Stimulated activated CD4-positive, alpha-beta T cell treated with anti-CD3 and anti-CD28 coated beads, Interleukin-4, amount 100 ng/mL, for 48 hours (primary cell): ENCODE data around the gene DGKG.

Experiments
- DNase-seq, 2 donors: peaks; one replicate each; pipeline ENCODE4 v3.0.0-alpha.2; 2020; ENCODE audit warnings: low read depth in 2 of 2

DGKG gene

DNA sequence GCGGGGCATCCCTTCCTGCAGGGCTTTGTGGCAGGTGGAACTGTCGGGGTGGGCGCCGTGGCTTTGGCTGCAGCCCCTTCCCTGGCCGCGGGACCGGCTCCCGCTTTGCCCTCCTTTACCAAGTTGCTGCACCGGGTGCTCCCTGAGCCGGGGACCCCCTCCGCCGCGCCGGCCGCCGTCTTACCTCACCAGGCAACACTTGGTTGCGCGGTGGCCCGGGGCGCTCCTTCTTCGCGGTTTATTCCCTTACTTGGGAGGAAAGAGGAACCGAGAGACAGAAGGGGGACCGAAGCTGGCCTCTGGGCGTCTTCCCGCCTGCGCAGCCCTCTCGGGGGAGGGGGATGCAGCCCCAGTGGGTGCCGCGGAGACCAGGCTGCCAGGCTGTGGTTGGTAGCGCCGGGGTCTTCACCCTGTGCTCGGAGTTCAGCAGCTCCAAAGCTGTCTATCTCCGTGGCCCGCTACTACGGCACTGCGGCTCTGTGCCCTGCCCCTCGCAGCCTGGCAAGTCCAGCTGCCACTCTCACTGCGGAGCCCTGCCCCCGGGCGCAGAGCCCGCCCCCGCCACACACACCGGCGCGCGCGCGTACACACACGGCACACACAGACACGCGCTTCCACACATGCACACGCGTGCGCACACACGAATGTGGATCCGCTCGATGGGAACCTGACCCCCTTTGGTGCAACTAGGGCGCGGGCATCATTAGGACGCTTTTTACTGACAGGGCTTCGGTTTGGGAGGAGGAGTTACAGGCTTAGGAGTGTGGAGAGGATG, at the start of gene DGKG:
Gene DGKG (minus strand): TSS at position 473 of the 775 bp plus-strand sequence. CDS start 41,775 bp downstream, outside the sequence.
- DNase-seq = peak; percentile 10 to 14

DNA sequence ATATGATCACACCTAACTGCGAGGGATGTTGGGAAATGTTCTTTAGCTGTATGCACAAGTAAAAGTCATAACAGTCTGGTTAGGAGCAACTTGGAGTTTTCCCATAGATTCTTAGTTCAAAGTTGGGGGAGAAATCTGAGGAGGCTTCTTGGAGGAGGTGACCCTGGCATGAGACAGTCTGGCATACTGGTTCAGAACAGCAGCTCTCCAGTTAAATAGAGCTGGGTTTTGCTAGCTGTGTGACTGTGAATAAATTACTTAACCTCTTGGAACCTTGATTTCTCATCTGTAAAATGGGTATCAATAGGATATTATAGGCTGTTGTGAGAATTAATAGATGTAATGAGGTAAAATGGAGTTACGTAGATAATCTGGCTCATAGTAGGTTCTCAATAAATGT, 49.1 kb upstream of the DGKG start:
- DNase-seq = no peak

DNA sequence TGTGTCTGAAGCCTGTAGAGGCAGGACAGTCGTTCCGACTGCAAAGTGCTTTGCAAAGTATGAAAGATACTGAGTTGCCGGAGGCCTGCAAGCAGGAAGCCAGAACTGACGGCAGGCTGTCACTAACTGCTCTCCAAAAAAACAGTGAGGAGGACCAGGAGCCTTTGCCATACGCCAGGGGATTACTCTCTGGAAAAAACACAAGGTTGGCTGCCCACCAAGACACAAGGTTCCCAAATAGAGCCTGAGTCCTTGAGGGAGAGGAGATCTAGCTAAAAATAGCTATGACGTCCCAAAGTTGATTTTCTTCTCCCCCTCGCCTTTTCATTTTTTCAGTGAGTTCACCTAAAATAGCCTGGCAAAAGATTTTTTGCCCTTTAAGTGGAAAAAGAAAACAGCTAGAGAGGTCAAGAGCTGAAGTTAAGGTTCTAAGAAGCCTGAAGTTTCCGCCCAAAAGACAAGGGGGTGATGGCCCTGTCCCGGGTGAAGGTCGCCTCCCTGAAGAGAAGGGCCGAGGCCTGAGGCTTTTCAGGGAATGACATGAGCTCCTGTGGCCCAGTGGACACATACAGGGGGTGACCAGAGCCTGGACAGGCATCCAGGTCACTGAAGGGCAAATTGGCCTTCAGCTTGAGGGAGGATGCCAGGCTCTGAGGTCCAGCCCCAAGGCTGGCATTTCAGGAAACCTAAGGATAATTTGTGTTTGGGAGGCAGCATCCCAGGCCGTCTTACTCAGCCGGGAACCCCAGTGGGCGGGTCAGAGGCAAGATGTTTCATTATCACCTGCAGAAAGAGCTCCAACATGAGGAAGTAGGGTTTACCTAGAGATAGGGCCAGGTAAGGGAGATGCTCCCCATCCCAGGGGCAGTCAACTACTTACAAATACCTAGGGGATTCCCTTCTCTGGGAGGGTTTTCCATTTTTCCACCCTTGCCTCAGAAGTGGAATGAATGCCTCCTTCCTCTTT, 44.9 kb upstream of the DGKG start:
- DNase-seq = no peak

DNA sequence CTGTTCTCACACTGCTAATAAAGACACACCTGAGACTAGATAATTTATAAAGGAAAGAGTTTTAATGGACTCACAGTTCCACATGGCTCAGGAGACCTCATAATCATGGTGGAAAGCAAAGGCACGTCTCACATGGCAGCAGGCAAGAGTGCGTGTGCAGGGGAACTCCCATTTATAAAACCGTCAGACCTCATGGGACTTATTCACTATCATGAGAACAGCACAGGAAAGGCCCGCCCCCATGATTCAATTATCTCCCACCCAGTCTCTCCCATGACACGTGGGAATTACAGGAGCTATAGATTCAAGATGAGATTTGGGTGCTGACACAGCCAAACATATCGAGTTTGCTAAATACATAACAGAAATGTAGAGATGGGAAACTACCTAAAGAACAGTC, 39.5 kb upstream of the DGKG start:
- DNase-seq = no peak

DNA sequence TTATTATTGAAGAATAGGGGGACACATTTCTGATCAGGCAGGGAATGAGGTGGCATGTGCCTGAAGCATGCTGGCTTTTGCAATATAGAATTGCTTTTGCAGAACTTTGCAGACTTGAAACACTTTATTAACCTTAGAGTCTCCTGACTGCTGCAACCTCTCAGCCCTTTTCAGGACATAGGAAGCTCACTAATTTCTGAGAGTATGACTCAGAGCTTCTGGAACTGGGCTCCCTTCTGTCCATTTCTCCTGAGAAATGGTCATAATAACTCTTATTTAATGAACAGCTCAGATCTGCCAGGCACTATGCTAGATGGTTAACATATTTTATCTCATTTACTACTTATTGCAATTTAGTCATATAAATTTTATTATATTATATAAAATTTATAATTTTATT, 38.6 kb upstream of the DGKG start:
- no peak for DNase-seq

DNA sequence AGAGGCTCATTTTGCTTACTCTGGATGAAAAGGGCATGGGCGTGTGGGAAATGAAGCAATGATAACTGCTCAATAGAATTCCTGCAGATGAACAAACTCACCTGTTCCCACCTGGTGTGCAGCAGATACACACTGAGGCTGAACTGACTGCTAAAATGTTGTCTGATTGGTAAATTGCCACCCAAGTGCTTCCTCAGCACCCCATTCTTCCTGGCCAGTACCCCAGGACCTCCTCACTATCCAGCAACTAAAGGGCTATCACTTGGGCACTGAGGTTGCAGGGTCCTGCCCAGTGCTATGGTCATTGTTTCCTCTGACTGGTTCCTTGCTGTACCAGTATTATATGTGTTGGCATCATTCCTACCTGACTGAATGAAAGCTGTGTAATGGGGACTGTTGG, 38.0 kb upstream of the DGKG start:
- DNase-seq = no peak

DNA sequence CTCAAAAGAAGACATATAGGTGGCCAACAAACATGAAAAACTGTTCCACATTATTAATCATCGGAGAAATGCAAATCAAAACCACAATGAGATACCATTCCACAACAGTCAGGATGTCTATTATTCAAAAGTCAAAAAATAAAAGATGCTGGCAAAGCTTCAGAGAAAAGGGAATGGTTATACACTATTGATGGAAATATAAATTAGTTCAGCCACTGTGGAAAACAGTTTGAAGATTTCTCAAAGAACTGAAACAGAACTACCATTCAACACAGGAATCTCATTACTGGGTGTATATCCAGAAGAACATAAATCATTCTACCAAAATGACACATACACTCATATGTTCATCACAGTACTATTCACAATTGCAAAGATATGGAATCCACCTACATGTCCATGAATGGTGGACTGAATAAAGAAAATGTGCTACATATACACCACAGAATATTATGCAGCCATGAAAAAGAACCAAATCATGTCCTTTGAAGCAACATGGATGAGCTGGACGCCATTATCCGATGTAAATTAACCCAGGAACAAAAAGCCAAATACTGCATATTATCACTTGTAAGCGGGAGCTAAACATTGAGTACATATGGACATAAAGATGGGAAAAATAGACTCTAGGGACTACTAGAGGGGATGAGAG, 32.7 kb upstream of the DGKG start:
- DNase-seq = no peak

DNA sequence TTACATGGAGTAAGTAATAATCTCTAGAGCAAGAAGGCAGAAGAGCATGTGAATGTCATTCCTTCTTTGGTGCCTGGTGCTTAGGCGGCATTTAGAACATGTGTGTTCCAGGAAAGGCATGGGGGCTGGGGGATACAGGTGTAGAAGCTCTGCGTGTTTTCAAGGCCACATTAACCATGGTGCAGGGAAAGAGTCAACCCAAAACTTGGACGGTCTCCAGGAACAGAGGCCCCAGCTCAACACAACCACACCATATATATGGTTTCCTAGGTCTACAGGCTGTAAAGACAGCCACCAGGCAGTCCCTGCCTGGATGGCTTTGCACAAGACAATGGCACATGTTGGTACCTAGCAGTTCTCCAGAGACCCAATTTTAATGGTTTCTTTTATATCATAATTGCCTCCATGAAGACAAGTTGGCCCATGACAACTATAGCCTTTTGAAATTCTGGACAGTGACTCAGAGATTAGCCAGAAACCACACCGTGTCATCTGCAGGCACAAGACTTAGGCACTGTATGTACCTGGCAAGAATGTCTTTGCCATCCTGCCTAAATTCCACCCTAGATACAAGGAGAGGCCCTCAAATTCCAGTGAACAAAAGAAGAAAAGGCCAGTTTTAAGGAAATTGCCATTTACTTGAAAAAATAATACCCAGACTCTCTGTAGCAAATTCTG, 25.0 kb upstream of the DGKG start:
- no peak for DNase-seq

DNA sequence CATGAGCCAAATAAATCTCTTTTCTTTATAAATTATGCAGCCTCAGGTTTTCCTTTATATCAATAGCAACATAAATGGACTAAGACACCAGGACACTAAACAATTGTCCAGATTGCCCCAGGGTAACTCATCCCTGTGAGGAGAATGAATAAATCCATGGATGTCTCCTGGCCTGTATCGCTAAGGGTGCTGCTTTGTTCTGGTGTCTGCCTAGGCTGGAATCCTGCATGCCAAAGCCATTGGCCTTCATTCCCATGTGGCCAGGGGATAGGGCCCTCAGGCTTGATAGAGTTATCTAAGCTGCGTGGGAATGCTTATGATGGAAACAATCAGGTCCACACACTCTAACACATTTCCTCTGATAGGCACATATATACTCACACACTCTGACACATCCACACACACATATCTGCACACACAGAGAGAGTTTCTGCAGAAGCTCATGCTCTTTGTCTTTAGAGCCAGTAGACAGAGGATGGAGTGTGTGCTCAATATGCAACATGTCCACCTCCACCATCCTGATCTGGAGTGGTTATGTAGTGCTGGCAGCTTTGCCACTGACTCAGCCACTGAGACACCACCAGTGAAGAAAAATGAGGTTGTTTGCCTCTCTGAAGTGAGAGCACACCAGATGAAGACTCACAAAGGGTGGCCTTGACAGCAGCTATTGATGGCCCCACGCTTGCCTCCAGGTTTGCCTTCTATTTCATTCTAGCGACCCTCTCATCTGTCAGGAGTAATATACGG, 24.0 kb upstream of the DGKG start:
- DNase-seq = no peak

DNA sequence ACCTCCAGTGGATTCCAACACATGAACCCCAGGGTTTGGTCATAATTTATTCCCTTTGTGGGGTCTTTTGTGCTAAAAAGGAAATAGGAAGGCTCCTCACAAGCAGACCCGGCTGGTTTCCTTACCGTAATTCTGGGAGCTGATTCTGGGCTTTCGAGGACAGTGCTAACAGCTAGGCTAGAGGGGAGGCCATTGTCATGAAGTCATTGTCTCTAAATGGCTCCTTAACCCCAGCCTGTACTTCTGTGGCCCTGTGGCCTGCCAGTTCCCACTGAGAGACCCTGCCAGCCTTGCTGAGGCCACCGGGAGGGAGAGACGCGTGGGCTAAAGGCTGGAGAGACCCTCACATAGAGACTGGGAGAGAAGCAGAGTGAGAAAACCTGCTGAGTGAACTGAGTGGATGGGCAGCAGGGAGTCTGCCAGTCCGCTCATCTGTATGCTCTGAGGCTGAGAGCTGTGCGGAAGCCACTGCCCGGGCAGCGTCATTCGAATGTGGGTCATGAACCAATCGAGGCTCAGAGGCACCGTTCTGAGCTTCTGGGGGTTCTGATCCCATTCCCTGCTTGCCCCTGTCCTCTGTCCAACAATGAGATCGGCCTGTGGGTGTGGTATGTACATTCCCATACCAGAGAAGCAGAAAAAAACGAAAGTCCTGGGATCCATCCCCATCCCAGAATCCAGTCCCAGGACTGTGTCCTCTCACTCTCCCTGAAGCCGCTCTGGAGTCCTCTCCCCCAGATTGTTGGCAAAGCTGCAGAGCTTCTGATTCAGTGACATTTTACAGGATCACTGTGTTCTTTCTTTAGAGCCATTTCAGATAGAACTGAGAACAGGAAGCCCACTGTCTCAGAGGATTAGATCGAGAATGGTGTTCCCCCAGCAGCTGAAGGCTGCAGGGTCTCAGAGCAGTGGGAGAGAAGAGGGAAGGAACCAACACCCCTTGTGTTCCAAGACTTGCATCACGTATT, 21.3 kb upstream of the DGKG start:
- no peak for DNase-seq

DNA sequence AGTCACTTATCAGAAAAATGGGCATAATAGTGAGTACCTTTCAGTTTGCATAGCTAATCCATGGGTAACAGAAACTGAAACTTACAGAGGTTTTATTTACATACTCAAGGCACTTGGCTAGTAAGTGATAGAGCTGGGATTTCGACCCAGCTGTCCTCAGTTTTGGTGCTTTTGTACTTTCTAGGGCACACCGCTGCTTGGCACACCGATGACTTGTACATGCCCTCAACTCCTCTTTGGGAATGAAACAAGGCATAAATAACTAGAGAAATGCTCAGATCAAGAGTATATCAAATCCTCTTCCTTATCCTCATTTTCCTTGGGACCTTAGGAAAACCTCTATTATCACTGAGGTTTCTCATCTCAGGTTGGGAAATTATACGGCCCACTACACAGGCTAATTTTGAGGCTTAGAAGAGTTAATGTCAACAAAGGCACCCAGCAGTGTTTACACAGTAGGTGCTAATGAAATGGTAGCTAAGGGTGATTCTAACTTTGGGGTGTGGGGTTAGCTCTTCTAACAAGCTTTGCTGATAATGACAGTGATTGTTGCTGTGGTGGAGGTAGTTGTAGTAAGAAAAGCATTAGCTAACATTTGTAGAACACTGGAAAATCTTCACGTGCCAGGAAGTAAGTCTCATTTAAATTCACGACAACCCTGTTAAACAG, 20.3 kb upstream of the DGKG start:
- DNase-seq = no peak

DNA sequence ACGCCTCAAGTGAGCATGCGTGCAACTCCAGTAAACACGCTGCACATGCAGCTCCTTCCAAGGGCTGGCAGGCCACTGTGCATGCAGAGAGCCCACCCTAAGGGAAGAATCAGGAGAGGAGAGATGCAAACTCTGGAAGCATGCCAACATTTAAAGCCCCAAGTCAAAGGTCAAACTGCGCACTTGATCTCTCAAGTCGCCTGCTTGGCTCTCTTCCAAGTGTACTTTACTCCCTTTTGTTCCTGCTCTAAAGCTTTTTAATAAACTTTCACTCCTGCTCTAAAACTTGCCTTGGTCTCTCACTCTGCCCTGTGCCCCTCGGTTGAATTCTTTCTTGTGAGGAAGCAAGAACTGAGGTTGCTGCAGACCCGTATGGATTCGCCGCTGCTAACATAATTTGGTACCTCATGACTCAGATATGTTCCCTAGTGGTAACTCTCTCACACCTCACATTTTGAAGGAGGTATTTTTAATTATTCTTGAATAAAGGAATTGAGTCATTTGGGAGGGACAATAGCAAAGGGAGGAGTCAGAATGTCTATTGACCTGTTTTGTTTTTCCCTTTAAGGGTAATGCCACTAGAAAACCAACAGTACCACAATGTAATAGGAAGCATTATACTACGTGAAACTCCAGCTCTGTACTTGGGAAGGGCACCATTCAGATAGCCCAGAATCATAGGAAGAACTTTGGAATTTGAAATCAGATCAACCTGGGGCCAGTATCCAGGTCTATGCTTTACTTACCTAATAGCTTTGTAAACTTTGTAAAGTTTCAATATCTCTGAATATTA, 19.6 kb upstream of the DGKG start:
- DNase-seq = no peak

DNA sequence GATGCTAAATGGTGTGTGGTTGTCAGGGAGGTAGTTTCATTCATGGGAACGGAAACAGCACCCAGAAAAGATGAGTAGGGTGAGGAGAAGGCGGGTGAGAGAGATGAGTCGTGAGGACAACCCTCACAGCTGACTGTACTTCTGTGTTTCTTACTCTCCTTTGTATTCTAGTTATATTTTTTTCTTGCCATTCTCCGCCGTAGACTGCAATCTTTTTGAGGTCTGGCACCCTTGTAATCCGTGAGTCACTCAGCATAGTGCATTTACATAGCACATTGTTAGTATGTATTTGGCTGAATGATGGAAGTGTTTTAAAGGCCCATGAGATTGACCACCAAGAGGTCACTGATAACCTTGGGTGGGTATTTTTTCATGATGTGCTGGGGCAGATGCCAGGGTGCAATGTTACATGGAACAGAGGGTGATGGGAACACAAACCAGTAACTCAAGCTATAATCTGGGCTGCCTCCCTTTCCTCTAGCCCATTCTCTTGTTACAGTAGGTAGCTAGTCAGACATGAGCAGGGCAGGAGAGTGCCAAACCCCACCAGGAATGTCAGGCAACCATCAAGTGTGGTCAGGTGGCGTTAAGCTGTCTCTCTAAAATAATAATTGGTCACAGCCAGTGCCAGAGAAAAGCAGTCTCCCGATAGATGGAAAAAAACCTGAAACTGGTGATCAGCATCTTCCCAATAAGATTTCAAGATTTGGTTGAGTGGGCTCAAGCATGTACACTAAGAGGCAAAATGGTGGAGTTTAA, 18.8 kb upstream of the DGKG start:
- DNase-seq = no peak

DNA sequence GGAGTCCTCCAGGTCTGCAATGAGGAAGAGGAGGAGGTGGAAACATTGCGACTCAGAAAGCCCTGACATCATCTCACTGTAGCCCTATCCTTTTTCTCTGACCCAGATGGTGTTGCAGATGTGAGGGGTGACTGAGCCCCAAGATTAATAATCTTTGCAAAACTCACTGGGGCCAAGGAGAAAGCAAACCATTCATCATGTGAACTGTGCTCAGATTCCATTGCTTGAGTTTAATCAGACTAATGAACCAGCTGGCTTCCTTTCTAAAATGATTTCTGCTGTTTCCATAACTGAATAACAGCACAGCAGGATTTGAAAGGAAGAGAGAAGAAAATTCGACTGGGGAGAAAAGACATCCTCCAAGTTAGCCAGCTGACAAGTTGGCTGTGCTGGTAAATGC, 13.4 kb upstream of the DGKG start:
- no peak for DNase-seq

DNA sequence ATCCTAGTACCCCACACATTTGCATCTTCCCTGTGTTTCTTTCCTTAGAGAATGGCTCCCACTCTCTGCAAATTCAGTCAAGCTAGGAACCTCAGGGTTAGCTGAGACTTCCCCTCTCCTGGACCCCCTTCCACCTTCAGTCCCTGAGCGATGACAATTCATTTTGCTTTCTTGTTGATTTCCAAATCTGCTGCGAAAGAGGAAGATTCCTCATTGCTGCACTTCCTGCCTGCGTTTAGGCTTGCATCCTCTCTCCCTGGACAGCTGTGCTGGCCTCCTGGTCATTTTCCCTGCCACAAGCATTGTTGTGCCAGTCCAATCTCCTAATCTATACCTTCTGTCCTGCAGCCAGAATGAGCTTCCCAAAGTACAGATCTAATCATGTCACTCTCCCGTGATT, 12.3 kb upstream of the DGKG start:
- no peak for DNase-seq

DNA sequence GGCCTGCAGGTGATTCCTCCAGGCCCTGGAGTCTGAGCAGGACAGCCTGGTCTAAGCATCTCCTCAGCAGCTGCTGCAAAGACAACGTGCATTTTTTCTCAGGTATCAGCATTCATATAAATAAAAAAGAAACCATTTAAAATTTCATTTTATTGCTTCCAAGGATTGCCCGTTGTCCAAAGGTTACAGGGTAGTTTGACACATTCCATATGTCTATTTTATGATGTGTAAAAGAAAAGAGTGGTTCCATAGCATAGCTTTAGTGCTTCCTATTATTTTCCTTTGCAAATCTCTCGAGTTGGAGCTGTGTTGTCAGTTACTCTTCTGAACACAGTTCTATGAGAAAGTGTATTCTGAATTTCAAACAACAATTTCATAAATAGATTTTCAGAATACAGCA, 7.2 kb upstream of the DGKG start:
- no peak for DNase-seq

DNA sequence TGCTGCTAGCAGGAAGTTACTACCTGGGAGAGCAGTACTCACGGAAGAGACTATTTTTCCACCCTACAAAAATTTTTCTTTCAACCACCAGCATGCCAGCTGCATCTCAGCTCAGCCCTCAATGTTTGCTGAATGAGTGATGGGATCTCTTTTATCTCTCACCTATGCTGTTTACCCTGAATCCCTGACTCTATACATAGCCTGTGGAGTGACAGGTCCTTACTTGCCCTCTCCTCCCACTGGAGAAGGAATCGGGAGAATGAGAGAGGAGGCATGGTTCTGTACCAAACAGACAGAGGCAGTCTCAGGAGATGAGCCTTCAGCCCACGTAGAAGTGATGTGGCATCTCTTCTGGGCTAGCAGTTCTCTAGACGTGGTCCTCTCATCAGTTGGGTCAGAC, 6.7 kb upstream of the DGKG start:
- DNase-seq = no peak

DNA sequence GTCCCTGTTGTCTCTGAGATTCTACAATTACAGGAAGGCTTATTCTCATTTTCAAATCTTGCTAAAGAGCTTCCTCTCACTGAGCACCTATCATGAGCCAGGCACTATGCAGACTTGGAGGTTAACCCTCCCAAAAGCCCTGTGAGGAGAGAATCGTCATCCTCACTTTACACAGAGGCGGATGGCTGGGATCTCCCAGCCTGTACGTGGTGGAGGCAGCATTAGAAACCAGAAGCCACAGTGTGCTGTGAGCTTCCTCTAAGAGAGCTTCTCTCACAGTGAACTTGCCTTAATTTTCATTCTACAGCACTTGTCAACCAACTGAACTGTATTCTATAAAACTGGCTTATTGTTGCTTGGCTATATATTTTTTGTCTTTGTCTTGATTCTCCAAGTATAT, 6.1 kb upstream of the DGKG start:
- no peak for DNase-seq
